ENCODE measurements around the gene ADAMTS15. TPM values are rescaled to one million over a fixed set of nuclear protein-coding genes. Genes with fewer than 3 reads are reported as not detected.
A peak's percentile ranks its signal among the peaks of the same experiment; 100 is the strongest.

ADAMTS15 gene
- total RNA-seq, 3 donors from 2014 or later: 17.9 to 22.6 (median 21.9) TPM

DNA sequence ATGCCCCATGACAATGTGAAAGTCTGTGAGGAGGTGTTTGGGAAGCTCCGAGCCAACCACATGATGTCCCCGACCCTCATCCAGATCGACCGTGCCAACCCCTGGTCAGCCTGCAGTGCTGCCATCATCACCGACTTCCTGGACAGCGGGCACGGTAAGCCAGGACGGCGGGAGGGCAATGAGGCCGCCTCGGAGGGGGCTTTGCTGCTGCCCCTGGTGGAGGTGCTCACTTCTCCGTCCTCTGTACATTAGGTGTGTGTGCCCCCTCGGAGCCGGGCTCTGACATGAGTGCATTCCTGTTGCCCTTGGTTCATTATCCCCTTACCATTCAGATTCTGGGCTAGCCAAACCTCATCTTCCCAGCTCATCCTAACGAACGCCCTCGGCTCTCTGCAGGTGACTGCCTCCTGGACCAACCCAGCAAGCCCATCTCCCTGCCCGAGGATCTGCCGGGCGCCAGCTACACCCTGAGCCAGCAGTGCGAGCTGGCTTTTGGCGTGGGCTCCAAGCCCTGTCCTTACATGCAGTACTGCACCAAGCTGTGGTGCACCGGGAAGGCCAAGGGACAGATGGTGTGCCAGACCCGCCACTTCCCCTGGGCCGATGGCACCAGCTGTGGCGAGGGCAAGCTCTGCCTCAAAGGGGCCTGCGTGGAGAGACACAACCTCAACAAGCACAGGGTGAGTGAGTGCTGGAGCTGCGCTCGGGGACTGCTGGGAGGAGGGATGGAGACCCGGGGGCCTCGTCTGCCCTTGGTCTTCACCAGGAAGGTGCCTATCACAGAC, 13.8 kb downstream of the ADAMTS15 start:
- Histone ChIP-seq H3K27me3 (no peaks in the 10 kb centered on the region), H3K9me3 (no peaks in the 10 kb centered on the region), H3K4me1 (peaks cover 0 to 5% of the 10 kb centered on the region in 2 donors), H3K36me3 (no peaks in the 10 kb centered on the region), H3K27ac (no peak overlapping the region), H3K4me3 (no peak overlapping the region)
- no peak for TF ChIP-seq POLR2A (IDR thresholded peaks at IDR 0.05)
- TF ChIP-seq, protein P1, sequence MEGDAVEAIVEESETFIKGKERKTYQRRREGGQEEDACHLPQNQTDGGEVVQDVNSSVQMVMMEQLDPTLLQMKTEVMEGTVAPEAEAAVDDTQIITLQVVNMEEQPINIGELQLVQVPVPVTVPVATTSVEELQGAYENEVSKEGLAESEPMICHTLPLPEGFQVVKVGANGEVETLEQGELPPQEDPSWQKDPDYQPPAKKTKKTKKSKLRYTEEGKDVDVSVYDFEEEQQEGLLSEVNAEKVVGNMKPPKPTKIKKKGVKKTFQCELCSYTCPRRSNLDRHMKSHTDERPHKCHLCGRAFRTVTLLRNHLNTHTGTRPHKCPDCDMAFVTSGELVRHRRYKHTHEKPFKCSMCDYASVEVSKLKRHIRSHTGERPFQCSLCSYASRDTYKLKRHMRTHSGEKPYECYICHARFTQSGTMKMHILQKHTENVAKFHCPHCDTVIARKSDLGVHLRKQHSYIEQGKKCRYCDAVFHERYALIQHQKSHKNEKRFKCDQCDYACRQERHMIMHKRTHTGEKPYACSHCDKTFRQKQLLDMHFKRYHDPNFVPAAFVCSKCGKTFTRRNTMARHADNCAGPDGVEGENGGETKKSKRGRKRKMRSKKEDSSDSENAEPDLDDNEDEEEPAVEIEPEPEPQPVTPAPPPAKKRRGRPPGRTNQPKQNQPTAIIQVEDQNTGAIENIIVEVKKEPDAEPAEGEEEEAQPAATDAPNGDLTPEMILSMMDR (IDR thresholded peaks at IDR 0.05): no peak
- TF ChIP-seq POLR2AphosphoS5 (IDR thresholded peaks at IDR 0.05): no peak
- DNase-seq (ENCODE audit: low spot score in 2 of 2): no peak
- intact Hi-C loops (cut with DNase I; ENCODE audit: low total_unique reads): no loop called here

- TF ChIP-seq, protein P1 (IDR thresholded peaks at IDR 0.05): no peak
- TF ChIP-seq POLR2A (IDR thresholded peaks at IDR 0.05) (no peak), POLR2AphosphoS5 (IDR thresholded peaks at IDR 0.05) (no peak)
- Histone ChIP-seq H3K27me3 (no peaks in the 10 kb centered on the region), H3K9me3 (no peaks in the 10 kb centered on the region), H3K27ac (no peak overlapping the region), H3K4me1 (no peaks in the 10 kb centered on the region), H3K36me3 (no peaks in the 10 kb centered on the region), H3K4me3 (no peak overlapping the region)
- intact Hi-C loops (cut with DNase I; ENCODE audit: low total_unique reads): no loop called here
- no peak for DNase-seq (ENCODE audit: low spot score in 2 of 2)
Observed at GRCh38 chr11:130462931-130463330, 14.5 kb downstream of the ADAMTS15 start.

DNA sequence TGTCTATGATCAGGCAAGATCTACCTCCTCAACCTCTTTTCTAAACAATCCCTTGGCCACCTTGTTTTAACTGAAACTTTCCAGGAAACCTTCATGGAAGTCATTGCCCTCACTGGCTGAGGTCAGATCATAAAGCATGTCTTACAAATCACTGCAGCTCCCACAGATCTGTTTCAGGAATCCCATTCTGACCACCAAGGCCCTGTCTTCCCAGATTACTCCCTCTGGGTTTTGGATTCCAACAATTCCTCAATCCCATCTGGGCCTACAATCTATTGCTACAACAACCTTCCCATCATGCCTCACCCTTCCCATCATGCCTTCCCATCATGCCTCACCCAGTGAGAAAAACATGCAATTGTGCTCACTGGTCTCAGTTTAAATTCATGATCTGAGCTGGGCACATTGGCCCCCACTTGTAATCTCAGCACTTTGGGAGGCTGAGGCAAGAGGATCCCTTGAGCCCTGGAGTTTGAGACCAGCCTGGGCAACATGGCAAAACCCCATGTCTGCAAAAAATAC, 15.9 kb downstream of the ADAMTS15 start:
- intact Hi-C loops (cut with DNase I; ENCODE audit: low total_unique reads): no loop called here
- no peaks in the 10 kb centered on the region for H3K9me3 ChIP-seq
- no peaks in the 10 kb centered on the region for H3K4me1 ChIP-seq
- H3K27me3 ChIP-seq: no peaks in the 10 kb centered on the region
- no peak for DNase-seq (ENCODE audit: low spot score in 2 of 2)
- no peak for TF ChIP-seq POLR2AphosphoS5 (IDR thresholded peaks at IDR 0.05)
- TF ChIP-seq POLR2A (IDR thresholded peaks at IDR 0.05): no peak
- TF ChIP-seq, protein P1 (IDR thresholded peaks at IDR 0.05): no peak
- no peak overlapping the region for H3K27ac ChIP-seq
- H3K4me3 ChIP-seq: no peak overlapping the region
- no peaks in the 10 kb centered on the region for H3K36me3 ChIP-seq

- Histone ChIP-seq H3K36me3 (no peaks in the 10 kb centered on the region), H3K4me3 (no peak overlapping the region), H3K9me3 (no peaks in the 10 kb centered on the region), H3K27ac (no peak overlapping the region), H3K27me3 (no peaks in the 10 kb centered on the region), H3K4me1 (no peaks in the 10 kb centered on the region)
- DNase-seq (ENCODE audit: low spot score in 2 of 2): no peak
- intact Hi-C loops (cut with DNase I; ENCODE audit: low total_unique reads): no loop called here
- TF ChIP-seq, protein P1 (IDR thresholded peaks at IDR 0.05): no peak
- TF ChIP-seq POLR2AphosphoS5 (IDR thresholded peaks at IDR 0.05) (no peak), POLR2A (IDR thresholded peaks at IDR 0.05) (no peak)
Observed at GRCh38 chr11:130465263-130465662, 16.8 kb downstream of the ADAMTS15 start.

DNA sequence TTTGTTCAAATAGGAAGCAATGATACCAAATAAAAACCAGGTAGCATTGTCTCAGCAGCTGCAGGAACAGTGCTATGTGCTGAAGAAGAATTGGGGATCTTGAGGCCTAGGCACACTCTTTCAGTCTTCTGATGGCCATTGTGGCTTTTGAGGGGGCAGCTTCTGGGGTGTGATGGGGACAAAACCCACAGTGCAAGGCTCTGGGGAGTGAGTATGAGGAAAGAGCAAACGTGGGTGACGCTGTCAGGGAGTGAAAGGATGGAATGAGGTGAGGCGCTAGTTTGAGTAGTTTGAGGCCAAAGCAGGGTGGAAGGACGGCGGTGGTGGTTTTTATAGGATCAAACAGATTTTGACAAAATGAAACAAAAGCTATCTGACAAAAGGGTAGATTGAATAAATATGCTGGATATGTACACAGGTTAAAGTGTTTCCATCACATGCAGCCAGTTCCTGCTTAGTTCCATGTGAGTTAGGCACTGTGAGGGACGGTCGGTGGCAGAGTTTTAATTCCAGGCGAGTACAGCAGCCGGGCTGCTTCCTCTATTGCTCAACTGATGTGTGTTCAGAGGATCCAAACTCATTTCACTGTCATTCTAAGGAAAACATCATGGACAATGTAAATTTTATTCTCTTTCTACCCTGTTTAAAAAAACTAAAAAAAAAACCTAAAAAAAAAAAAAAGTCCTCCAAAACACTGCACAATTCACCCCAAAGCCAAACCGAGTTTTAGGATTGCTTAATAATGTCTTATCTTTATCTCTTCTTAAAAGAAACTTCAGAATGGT, 18.9 kb downstream of the ADAMTS15 start:
- Histone ChIP-seq H3K36me3 (no peaks in the 10 kb centered on the region), H3K27me3 (no peaks in the 10 kb centered on the region), H3K4me1 (no peaks in the 10 kb centered on the region), H3K4me3 (no peak overlapping the region), H3K27ac (peak overlapping the region in 1 of 2 donors; percentile 19), H3K9me3 (no peaks in the 10 kb centered on the region)
- no peak for TF ChIP-seq POLR2AphosphoS5 (IDR thresholded peaks at IDR 0.05)
- TF ChIP-seq POLR2A (IDR thresholded peaks at IDR 0.05): no peak
- TF ChIP-seq, protein P1 (IDR thresholded peaks at IDR 0.05): no peak
- intact Hi-C loops (cut with DNase I; ENCODE audit: low total_unique reads): no loop called here
- DNase-seq (ENCODE audit: low spot score in 2 of 2): no peak

Data from breast epithelium (tissue), 4 donors.